AG10803 (cell line): ENCODE data around the gene SH2D3C.

Experiments used
- DNase-seq: peaks from one replicate; pipeline ENCODE4 v3.0.0; 2010; ENCODE audit warnings: low read depth
- H3K4me3 ChIP-seq: 2 replicates; pipeline ENCODE4 v1.5.1; 2011; ENCODE audit warnings: mild to moderate bottlenecking, low read length, control low read depth
- CTCF ChIP-seq: conservative IDR thresholded peaks from 2 replicates; pipeline ENCODE4 v1.5.1; 2011; ENCODE audit warnings: mild to moderate bottlenecking, low read length, control low read depth, inconsistent platforms

Gene SH2D3C

GRCh38 chr9:127707766-127708165 lies 70.7 kb downstream of the SH2D3C start:
- DNase-seq, result no peak
- no peak overlapping the region for H3K4me3 ChIP-seq
- no peak for TF ChIP-seq CTCF

- no peak for DNase-seq
- H3K4me3 ChIP-seq, result no peak within 1 kb of the TSS
- TF ChIP-seq CTCF, result no peak
Observed at GRCh38 chr9:127706836-127707241, 71.6 kb downstream of the SH2D3C start, which contains the start of gene CFAP157. Gene CFAP157 (plus strand): TSS chr9:127706988. CDS start chr9:127707032, 44 bp downstream.

- no peak for DNase-seq
- TF ChIP-seq CTCF, result no peak
- no peak overlapping the region for H3K4me3 ChIP-seq
Observed at GRCh38 chr9:127705577-127706379, 72.7 kb downstream of the SH2D3C start.

GRCh38 chr9:127703289-127703946 lies 75.0 kb downstream of the SH2D3C start:
- DNase-seq, result no peak
- no peak overlapping the region for H3K4me3 ChIP-seq
- TF ChIP-seq CTCF, result no peak

- DNase-seq, result no peak
- no peak overlapping the region for H3K4me3 ChIP-seq
- no peak for TF ChIP-seq CTCF
Observed at GRCh38 chr9:127700594-127701255, 77.7 kb downstream of the SH2D3C start.

- TF ChIP-seq CTCF, result no peak
- no peak overlapping the region for H3K4me3 ChIP-seq
- DNase-seq, result no peak
Observed at GRCh38 chr9:127700140-127700539, 78.3 kb downstream of the SH2D3C start.
